Upper lobe of right lung (tissue), 1 donor: ENCODE data around the gene WBP2. TPM values are rescaled to one million over a fixed set of nuclear protein-coding genes. Genes with fewer than 3 reads are reported as not detected.

Experiments
- ATAC-seq: fragments of 200-7000 bp; cut with Tn5 transposase; one replicate; pipeline ENCODE4 v1.9.1; 2020; ENCODE audit warnings: mild to moderate bottlenecking, moderate library complexity
- DNase-seq: peaks from one replicate; pipeline ENCODE4 v3.0.0-alpha.2; 2020
- H3K27ac ChIP-seq: fragments of 200-600 bp; one replicate; pipeline ENCODE4 v1.8.0; 2022
- H3K27me3 ChIP-seq: fragments of 200-600 bp; one replicate; pipeline ENCODE4 v1.8.0; 2022; ENCODE audit warnings: mild to moderate bottlenecking
- H3K36me3 ChIP-seq: fragments of 200-600 bp; one replicate; pipeline ENCODE4 v1.8.0; 2022
- H3K4me1 ChIP-seq: fragments of 200-600 bp; one replicate; pipeline ENCODE4 v1.8.0; 2022
- H3K4me3 ChIP-seq: fragments of 200-600 bp; one replicate; pipeline ENCODE4 v1.8.0; 2022; ENCODE audit warnings: mild to moderate bottlenecking
- H3K9me3 ChIP-seq: fragments of 200-600 bp; one replicate; pipeline ENCODE4 v1.8.0; 2022
- intact Hi-C: fragments of 100-400 bp; cut with DNase I; formaldehyde crosslinking; loops from one replicate; pipeline ENCODE4 v1.11.0; 2022
- long read RNA-seq: library from polyadenylated mRNA; unstranded; transcript quantifications from one replicate; pipeline ENCODE4 v2.0.0, GENCODE V29; 2021
- total RNA-seq: library from RNA; stranded (reverse); fragmentation: NEBNext Ultra II Directional; extraction: Animal tissue kit (Norgen Biotek cat#: 25700); gene quantifications from one replicate; pipeline ENCODE4 v1.2.1, GENCODE V29; 2021
- TF ChIP-seq, protein P1 (sequence below): fragments of 200-600 bp; IDR thresholded peaks from one replicate; pipeline ENCODE4 v1.8.0; 2022; ENCODE audit warnings: antibody characterized with exemption
- donor health status: DM: no; HTN: yes; CAD: no; lungs with severe emphysema.

Gene WBP2
- 156 TPM for total RNA-seq
- long read RNA-seq, transcript WBP2-201 (8 exons, 1,944 nt), result major isoform, 108 of 276 reads
- long read RNA-seq, transcript WBP2-209 (4 exons, 747 nt), result minor isoform, 8 of 276 reads
- long read RNA-seq, partial matches to known transcripts, result 59 of 276 reads
- long read RNA-seq, other reads (novel, unspliced or antisense), result 99 of 276 reads

DNA sequence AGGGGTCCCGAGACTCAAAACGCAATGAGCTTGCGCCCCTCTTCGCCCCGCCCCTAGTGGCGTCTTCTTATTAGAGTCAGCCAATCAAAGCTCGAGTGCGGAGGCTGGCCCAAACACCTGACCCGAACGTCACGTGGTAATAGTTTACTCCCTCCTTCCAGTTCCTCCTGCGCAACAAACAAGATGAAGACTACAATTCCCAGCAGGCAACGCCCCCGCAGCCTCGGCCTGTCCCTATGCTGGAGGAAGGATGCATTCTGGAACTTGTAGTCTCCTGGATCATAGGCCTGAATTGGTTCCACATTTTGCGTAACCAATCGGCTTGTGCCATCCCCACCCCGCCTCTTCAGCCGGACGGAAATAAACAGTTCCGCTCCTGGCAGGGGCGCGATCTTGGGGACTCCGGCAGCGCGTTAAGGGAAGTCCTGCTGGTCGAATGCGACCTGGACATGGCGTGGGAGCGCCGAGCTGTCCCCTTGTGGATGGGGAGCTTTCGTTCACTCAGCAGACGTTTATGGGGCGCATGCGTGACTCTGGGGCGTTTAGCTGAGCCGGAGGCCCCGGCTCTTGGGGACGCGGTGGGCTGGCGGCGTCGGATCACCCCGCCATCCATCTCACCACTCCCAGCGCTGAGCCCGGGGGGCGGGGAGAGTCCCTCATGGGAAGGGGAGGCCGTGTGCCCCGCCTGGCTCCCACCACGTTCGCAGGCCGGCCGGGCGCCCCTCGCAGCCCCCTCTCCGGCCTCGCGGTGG lies at the start of gene WBP2:
Gene WBP2, minus strand, starts transcription at position 26 of the 752 bp plus-strand sequence. CDS start 38 bp downstream, outside the sequence.
- Histone ChIP-seq H3K4me1 (peaks cover 27% of the 10 kb centered on the region), H3K27ac (peak within 1 kb of the TSS; percentile 96), H3K36me3 (peaks cover 22% of the 10 kb centered on the region), H3K27me3 (no peaks in the 10 kb centered on the region), H3K9me3 (no peaks in the 10 kb centered on the region), H3K4me3 (peak within 1 kb of the TSS; percentile 65)
- intact Hi-C loops, result no loop called here
- DNase-seq, result peak; percentile 98
- TF ChIP-seq, protein P1, sequence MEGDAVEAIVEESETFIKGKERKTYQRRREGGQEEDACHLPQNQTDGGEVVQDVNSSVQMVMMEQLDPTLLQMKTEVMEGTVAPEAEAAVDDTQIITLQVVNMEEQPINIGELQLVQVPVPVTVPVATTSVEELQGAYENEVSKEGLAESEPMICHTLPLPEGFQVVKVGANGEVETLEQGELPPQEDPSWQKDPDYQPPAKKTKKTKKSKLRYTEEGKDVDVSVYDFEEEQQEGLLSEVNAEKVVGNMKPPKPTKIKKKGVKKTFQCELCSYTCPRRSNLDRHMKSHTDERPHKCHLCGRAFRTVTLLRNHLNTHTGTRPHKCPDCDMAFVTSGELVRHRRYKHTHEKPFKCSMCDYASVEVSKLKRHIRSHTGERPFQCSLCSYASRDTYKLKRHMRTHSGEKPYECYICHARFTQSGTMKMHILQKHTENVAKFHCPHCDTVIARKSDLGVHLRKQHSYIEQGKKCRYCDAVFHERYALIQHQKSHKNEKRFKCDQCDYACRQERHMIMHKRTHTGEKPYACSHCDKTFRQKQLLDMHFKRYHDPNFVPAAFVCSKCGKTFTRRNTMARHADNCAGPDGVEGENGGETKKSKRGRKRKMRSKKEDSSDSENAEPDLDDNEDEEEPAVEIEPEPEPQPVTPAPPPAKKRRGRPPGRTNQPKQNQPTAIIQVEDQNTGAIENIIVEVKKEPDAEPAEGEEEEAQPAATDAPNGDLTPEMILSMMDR, result peak; percentile 51
- ATAC-seq, result peak; percentile 95

DNA sequence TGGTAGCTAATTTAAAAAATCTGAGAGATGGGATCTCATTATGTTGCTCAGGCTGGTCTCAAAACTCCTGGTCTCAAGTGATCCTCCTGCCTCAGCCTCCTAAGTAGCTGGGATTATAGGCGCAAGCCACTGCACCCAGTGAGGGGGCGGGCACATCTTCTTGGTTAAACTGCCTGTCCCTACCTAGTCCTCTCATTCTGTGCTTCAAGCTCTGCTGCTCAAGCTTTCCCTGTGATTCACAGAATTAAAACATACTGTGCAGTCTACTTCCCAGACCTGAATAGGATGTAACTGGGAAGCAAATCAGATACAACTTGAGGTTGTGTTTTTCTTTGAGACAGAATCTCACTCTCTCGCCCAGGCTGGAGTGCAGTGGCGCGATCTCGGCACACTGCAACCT lies 47.3 kb upstream of the WBP2 start:
- H3K4me1 ChIP-seq, result peaks cover 18% of the 10 kb centered on the region
- TF ChIP-seq, protein P1, result no peak
- intact Hi-C loops, result no loop called here
- no peak overlapping the region for H3K27ac ChIP-seq
- no peak overlapping the region for H3K4me3 ChIP-seq
- H3K27me3 ChIP-seq, result no peaks in the 10 kb centered on the region
- no peaks in the 10 kb centered on the region for H3K9me3 ChIP-seq
- DNase-seq (no peak), ATAC-seq (no peak)
- peaks cover 52% of the 10 kb centered on the region for H3K36me3 ChIP-seq

DNA sequence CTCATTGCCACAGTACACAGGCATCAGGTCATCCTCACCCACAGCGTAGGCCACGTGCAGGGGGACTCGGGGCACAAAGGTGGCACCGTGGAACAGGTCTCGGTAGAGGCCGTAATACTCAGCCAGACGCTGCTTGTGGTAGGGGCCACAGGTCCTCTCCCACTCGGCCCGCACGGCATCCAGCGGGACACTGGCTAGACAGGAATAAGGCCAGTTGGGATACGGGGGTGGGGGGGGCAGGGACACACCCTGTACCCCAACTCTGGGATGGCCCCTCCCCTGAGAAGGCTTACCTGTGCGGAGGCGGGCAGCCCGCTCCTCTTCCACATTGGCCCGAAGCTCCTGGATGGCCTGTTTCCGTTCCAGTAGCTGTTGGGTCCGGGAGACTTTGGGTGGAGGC lies 46.6 kb upstream of the WBP2 start:
- Histone ChIP-seq H3K27ac (no peak overlapping the region), H3K4me3 (no peak overlapping the region), H3K9me3 (no peaks in the 10 kb centered on the region), H3K4me1 (peaks cover 18% of the 10 kb centered on the region), H3K36me3 (peaks cover 52% of the 10 kb centered on the region), H3K27me3 (no peaks in the 10 kb centered on the region)
- TF ChIP-seq, protein P1, result no peak
- ATAC-seq (no peak), DNase-seq (no peak)
- intact Hi-C loops, result no loop called here

DNA sequence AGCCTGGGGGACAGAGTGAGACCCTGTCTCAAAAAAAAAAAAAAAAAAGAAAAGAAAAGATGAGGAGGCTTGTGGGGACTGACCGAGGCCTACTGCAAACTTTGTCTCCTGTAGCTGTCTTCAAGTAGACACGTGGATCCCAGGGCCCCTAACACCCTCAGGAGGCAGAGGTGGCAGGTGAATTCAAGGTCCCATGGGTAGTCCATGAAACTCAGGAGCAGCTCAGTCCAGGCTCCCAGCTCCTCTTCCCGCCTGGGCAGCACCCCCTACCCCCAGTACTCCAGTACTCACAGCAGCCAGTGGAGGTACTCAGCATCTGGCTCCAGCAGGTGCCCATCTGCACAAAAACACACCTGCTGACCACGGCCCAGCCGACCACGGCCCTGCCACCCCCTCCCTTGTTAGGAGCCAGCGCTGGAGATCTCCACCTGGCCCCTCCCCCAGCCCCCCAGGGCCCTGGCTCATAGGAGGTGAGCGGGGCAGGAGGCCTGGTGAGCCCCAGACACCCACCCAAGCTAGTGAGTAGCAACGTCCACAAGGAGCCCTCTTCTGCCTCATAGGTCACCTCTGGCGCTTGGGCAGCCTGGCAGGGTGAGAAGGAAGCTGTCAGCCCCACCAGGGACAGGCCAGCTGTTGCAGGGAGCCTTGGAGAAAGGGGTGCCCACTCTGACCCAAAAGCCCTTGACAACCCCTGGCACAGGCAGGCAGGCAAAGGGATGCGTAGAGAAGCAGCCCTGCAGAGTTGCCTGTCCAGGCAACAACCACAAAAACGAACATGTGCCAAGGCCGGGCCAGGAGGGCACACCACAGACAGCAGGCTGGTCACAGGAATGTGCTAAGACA lies 45.8 kb upstream of the WBP2 start:
- peaks cover 18% of the 10 kb centered on the region for H3K4me1 ChIP-seq
- TF ChIP-seq, protein P1, result no peak

DNA sequence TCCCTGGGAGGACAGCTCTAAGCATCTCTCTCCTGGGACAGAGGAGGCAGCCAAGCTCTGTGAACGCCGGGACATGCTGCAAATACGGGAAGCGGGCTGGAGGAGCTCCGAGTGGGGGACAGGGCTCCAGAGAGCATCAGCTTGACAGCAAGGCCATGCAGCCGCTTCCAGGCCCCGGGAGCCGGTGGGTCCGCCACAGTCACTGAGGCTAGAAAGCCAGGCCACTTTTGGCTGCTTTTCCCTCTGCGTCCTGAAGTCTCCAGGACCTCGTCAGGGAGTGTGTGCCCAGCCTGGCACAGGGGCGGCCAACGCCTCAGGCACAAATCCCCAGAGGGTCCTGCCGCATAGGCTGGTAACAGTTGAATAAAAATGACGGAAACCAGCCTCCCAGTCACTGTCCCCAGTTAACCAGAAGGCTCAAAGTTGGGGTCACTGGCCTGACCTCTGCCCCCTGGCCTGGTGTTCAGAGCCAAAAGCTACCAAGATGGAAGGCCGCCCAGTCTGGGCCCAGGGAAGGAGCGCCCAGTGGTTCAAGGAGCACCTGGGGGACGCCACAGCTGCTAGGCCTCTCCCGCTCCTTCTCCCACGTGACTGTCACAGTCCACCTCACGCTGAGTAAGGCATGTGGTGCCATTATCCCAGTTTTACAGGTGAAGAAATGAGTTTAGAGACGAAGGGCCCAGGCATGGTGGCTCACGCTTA lies 44.8 kb upstream of the WBP2 start:
- H3K27ac ChIP-seq, result no peak overlapping the region
- peaks cover 20% of the 10 kb centered on the region for H3K4me1 ChIP-seq
- no peak overlapping the region for H3K4me3 ChIP-seq
- TF ChIP-seq, protein P1, result no peak
- intact Hi-C loops, result no loop called here
- H3K27me3 ChIP-seq, result no peaks in the 10 kb centered on the region
- DNase-seq (peak; percentile 64), ATAC-seq (no peak)
- no peaks in the 10 kb centered on the region for H3K9me3 ChIP-seq
- H3K36me3 ChIP-seq, result peaks cover 52% of the 10 kb centered on the region

More for the DNA sequence above, 45.8 kb upstream of the WBP2 start:
- ATAC-seq (no peak), DNase-seq (peak; percentile 61)
- H3K36me3 ChIP-seq, result peaks cover 52% of the 10 kb centered on the region
- H3K4me3 ChIP-seq, result no peak overlapping the region
- no peaks in the 10 kb centered on the region for H3K9me3 ChIP-seq
- H3K27me3 ChIP-seq, result no peaks in the 10 kb centered on the region
- intact Hi-C loops, result no loop called here
- H3K27ac ChIP-seq, result no peak overlapping the region
